GM12801 (cell line): Measurements from ENCODE around the gene ARL17B.
"Not testable (repeated sequence)": the region's sequence is repeated elsewhere in the genome, so short reads cannot be mapped to it uniquely, and the experiment has no call there.

ENCODE experiments used
- CTCF ChIP-seq: IDR thresholded peaks from one replicate; pipeline ENCODE4 v1.5.1; 2011; ENCODE audit warnings: control low read depth; ENCODE audit not compliant: insufficient read length; ENCODE audit errors: extremely low read depth

Gene ARL17B

GRCh38 chr17:46361755-46362154 is at the start of gene ARL17B:
TSS of gene ARL17B (minus strand) at chr17:46361766. CDS start at chr17:46358397, 3,369 bp downstream.
- TF ChIP-seq CTCF, result not testable (repeated sequence)

GRCh38 chr17:46294831-46295230 is 66.7 kb downstream of the ARL17B start, which contains the start of gene LRRC37A:
TSS of gene LRRC37A (plus strand) at chr17:46295131. CDS start at chr17:46295134, 3 bp downstream.
- TF ChIP-seq CTCF, result not testable (repeated sequence)

GRCh38 chr17:46274238-46274637 is 87.3 kb downstream of the ARL17B start:
- no peak for TF ChIP-seq CTCF

GRCh38 chr17:46273541-46274236 is 87.9 kb downstream of the ARL17B start:
- TF ChIP-seq CTCF, result no peak

GRCh38 chr17:46270032-46270431 is 91.5 kb downstream of the ARL17B start:
- TF ChIP-seq CTCF, result no peak

GRCh38 chr17:46266656-46267544 is 94.7 kb downstream of the ARL17B start:
- TF ChIP-seq CTCF, result no peak

GRCh38 chr17:46264456-46265198 is 96.9 kb downstream of the ARL17B start:
- TF ChIP-seq CTCF, result no peak
